GM10847 (cell line): ENCODE results near the gene ALAD.
A peak's percentile ranks its signal among the peaks of the same experiment; 100 is the strongest.

ENCODE experiments used
- POLR2A ChIP-seq: IDR thresholded peaks from 2 replicates; pipeline ENCODE4 v1.6.1; 2011; ENCODE audit not compliant: insufficient read length; ENCODE audit errors: extremely low read depth

ALAD gene

DNA sequence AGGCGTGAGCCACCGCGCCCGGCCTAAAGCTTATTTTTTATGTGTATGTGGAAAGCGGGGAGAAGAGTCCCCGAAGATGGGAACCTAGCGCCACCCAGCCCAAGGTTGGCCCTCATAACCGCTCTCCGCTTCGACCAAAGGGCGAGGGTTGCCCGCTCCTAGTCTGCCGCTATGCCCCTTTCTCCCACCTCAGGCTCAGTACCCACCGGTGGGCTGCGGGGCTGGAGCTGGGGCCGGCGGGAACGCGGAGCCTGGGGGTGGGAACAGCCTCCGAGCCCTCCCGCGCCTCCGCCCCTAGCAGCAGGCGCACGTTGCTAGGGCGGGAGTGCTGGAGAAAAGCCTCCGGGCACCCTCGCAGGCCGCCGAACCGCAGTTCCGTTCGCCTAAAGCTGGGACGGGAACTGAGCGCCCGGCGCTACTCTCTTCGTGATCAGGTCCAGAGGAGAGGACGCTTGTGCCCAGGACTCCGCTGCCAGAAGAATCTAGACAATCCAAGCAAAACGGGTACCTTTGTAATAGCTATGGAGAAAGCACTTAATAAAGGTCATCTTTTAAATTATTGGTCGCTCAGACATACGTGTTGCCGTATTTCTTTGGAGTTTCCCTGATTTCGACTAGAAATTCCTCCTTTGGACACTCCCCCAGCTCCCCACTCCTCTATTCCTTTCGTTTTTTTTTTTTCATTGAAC lies 60.9 kb downstream of the ALAD start, which contains the start of gene WDR31:
Gene WDR31, minus strand, starts transcription at position 265 of the 689 bp plus-strand sequence. CDS start 8,253 bp downstream, outside the sequence.
- peak; percentile 49 for TF ChIP-seq POLR2A

DNA sequence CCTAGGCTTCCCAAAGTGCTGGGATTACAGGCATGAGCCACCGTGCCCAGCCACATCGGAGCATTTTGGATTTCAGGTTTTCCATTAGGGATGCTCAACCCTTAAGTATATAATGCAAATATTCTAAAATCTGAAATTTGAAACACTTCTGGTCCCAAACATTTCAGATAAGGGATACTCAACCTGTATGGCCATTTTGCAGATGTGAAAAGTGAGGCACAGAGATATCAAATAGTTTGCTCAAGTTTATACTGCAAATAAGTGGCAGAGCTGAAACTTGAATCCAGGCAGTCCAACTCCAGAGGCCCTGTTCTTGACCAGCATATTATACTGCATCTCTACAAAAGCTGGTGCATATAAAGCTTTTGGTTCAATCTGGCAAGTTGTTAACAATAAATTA lies 63.4 kb downstream of the ALAD start:
- TF ChIP-seq POLR2A = no peak
